ENCODE measurements around the gene CDH13.

CDH13 gene

DNA sequence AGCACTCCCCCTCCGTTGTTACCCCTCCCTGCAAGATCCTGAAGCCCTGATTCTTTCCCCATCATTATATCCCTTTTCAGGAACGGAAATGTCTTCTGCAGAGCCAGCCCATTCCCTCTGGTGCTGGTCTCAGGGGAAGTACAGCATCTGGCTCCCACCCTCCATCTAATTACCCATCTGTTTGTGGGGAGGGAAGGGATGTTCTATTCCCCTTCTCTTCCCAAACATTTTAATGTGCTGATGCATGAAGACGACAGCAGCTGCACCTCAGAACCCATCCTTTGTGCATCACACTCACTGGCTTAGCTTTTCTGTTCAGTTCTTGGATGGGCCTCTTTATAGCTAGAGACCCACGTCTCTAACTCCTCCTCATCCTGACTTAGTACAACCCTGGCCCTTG, 367.2 kb downstream of the CDH13 start:
- H3K4me1 ChIP-seq (ENCODE audit: low read length), result no peaks in the 10 kb centered on the region
- no peaks in the 10 kb centered on the region for H4K20me1 ChIP-seq (ENCODE audit: insufficient read depth, low read length)
- no peaks in the 10 kb centered on the region for H3K9me3 ChIP-seq (ENCODE audit: insufficient read depth, low read length)
- no peaks in the 10 kb centered on the region for H3K79me2 ChIP-seq (ENCODE audit: low read length)
- H3K9ac ChIP-seq (ENCODE audit: low read length), result no peak overlapping the region
- H3K4me2 ChIP-seq (ENCODE audit: low read length), result no peak overlapping the region
- no peaks in the 10 kb centered on the region for H3K36me3 ChIP-seq (replicated peaks; ENCODE audit: low read depth, low read length)
- H3K27ac ChIP-seq (ENCODE audit: low read length), result no peak overlapping the region
- no peak overlapping the region for H3K4me3 ChIP-seq (ENCODE audit: low read length)
- no peak overlapping the region for H2AFZ ChIP-seq (ENCODE audit: low read depth, low read length)
- no peaks in the 10 kb centered on the region for H3K27me3 ChIP-seq (ENCODE audit: low read depth, low read length)
- TF ChIP-seq, protein P1, sequence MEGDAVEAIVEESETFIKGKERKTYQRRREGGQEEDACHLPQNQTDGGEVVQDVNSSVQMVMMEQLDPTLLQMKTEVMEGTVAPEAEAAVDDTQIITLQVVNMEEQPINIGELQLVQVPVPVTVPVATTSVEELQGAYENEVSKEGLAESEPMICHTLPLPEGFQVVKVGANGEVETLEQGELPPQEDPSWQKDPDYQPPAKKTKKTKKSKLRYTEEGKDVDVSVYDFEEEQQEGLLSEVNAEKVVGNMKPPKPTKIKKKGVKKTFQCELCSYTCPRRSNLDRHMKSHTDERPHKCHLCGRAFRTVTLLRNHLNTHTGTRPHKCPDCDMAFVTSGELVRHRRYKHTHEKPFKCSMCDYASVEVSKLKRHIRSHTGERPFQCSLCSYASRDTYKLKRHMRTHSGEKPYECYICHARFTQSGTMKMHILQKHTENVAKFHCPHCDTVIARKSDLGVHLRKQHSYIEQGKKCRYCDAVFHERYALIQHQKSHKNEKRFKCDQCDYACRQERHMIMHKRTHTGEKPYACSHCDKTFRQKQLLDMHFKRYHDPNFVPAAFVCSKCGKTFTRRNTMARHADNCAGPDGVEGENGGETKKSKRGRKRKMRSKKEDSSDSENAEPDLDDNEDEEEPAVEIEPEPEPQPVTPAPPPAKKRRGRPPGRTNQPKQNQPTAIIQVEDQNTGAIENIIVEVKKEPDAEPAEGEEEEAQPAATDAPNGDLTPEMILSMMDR (IDR thresholded peaks at IDR 0.05; ENCODE audit: low read depth, low read length), result no peak
- TF ChIP-seq EZH2phosphoT487 (IDR thresholded peaks at IDR 0.05; ENCODE audit: low read depth), result no peak

DNA sequence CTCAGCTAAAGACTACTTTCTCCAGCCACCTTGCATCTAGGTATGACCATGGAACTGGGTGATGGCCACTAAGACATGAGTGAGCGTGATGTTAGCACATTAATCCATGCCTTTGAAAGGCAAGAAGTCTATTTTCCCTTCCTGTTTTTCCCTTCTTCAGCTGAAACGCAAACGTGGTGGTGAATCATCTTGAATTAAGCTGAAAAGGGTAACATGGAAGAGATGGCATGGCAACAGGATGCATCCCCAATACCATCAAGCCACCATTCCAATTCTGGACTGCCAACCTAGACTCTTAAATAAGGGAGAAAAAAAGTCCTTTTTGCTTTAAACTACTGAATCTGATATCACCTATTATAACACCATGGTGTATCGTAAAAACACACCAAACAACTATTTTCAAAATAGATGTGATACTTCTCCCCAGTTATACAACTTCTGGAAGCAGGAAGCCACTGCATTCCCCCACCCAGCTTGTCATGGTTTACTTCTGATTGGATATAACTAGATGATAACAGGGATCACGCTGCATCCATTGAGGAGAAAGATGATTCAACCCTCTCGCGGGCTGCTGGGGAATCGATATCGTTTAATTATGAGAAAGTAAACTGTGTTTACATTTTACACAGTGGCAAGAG, 368.6 kb downstream of the CDH13 start:
- no peaks in the 10 kb centered on the region for H3K9me3 ChIP-seq (ENCODE audit: insufficient read depth, low read length)
- no peak overlapping the region for H2AFZ ChIP-seq (ENCODE audit: low read depth, low read length)
- TF ChIP-seq EZH2phosphoT487 (IDR thresholded peaks at IDR 0.05; ENCODE audit: low read depth), result no peak
- TF ChIP-seq, protein P1 (IDR thresholded peaks at IDR 0.05; ENCODE audit: low read depth, low read length), result no peak
- H3K9ac ChIP-seq (ENCODE audit: low read length), result no peak overlapping the region
- H3K4me1 ChIP-seq (ENCODE audit: low read length), result no peaks in the 10 kb centered on the region
- no peaks in the 10 kb centered on the region for H4K20me1 ChIP-seq (ENCODE audit: insufficient read depth, low read length)
- no peaks in the 10 kb centered on the region for H3K79me2 ChIP-seq (ENCODE audit: low read length)
- no peak overlapping the region for H3K27ac ChIP-seq (ENCODE audit: low read length)
- H3K4me2 ChIP-seq (ENCODE audit: low read length), result no peak overlapping the region
- no peak overlapping the region for H3K4me3 ChIP-seq (ENCODE audit: low read length)
- no peaks in the 10 kb centered on the region for H3K36me3 ChIP-seq (replicated peaks; ENCODE audit: low read depth, low read length)
- no peaks in the 10 kb centered on the region for H3K27me3 ChIP-seq (ENCODE audit: low read depth, low read length)

DNA sequence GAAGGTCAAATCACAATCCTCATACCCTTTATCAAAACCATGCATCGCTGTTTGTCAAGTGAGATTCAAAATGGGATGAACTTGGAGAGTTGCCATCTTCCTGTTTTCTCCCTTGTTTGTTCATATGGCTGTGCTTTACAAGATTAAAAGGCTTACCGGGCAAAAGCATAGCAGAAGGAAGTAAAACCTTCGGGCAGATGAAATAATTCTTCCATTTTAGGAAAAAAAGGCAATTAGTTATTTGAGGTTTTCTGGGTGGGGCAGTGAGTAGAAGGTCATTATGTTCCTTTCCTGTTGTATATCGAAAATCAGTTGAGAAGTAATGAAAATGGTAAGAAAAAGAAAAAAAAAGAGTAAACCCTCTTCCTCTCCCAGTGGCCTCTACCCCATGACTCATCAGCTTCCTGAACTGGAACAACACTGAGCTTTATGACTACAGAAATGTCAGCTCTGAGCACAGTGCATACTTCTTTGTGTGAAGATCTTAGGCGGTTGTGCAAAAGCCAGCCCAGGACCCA, 369.2 kb downstream of the CDH13 start:
- Histone ChIP-seq H3K27ac (ENCODE audit: low read length) (no peak overlapping the region), H3K4me3 (ENCODE audit: low read length) (no peak overlapping the region), H4K20me1 (ENCODE audit: insufficient read depth, low read length) (no peaks in the 10 kb centered on the region), H3K79me2 (ENCODE audit: low read length) (no peaks in the 10 kb centered on the region), H3K4me1 (ENCODE audit: low read length) (no peaks in the 10 kb centered on the region), H3K9ac (ENCODE audit: low read length) (no peak overlapping the region), H2AFZ (ENCODE audit: low read depth, low read length) (no peak overlapping the region), H3K36me3 (replicated peaks; ENCODE audit: low read depth, low read length) (no peaks in the 10 kb centered on the region), H3K27me3 (ENCODE audit: low read depth, low read length) (no peaks in the 10 kb centered on the region), H3K4me2 (ENCODE audit: low read length) (no peak overlapping the region), H3K9me3 (ENCODE audit: insufficient read depth, low read length) (no peaks in the 10 kb centered on the region)
- no peak for TF ChIP-seq EZH2phosphoT487 (IDR thresholded peaks at IDR 0.05; ENCODE audit: low read depth)
- TF ChIP-seq, protein P1 (IDR thresholded peaks at IDR 0.05; ENCODE audit: low read depth, low read length), result no peak

DNA sequence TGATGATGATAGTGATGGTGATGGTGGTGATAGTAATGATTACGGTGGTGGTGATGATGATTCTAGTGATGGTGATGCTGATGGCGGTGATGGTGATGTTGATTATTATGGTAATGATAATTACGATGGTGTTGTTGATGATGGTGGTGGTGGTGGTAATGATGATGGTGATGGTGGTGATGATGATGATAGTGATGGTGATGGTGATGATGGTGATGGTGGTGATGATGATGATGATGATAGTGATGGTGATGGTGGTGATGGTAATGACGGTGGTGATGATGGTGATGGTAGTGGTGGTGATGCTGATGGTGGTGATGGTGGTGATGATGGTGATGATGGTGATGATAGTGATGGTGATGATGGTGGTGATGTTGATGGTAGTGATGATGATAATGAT, 370.0 kb downstream of the CDH13 start:
- no peaks in the 10 kb centered on the region for H3K9me3 ChIP-seq (ENCODE audit: insufficient read depth, low read length)

More for the DNA sequence above, 370.0 kb downstream of the CDH13 start:
- no peak overlapping the region for H3K9ac ChIP-seq (ENCODE audit: low read length)
- no peaks in the 10 kb centered on the region for H3K4me1 ChIP-seq (ENCODE audit: low read length)
- TF ChIP-seq, protein P1 (IDR thresholded peaks at IDR 0.05; ENCODE audit: low read depth, low read length), result no peak
- no peak for TF ChIP-seq EZH2phosphoT487 (IDR thresholded peaks at IDR 0.05; ENCODE audit: low read depth)
- H3K4me3 ChIP-seq (ENCODE audit: low read length), result no peak overlapping the region
- H3K36me3 ChIP-seq (replicated peaks; ENCODE audit: low read depth, low read length), result no peaks in the 10 kb centered on the region
- H3K79me2 ChIP-seq (ENCODE audit: low read length), result no peaks in the 10 kb centered on the region
- H3K27me3 ChIP-seq (ENCODE audit: low read depth, low read length), result no peaks in the 10 kb centered on the region
- H2AFZ ChIP-seq (ENCODE audit: low read depth, low read length), result no peak overlapping the region
- no peak overlapping the region for H3K4me2 ChIP-seq (ENCODE audit: low read length)
- H4K20me1 ChIP-seq (ENCODE audit: insufficient read depth, low read length), result no peaks in the 10 kb centered on the region
- H3K27ac ChIP-seq (ENCODE audit: low read length), result no peak overlapping the region

All from OCI-LY3 (cell line).